Activated T-helper 1 cell treated with Interleukin-2 at 50 U/mL for 16 hours (primary cell): ENCODE data around the gene NEUROG1.
A peak's percentile ranks its signal among the peaks of the same experiment; 100 is the strongest.

Experiments used
- DNase-seq: peaks from one replicate; pipeline ENCODE4 v3.0.0-alpha.2; 2020; ENCODE audit warnings: low read depth

Gene NEUROG1, protein sequence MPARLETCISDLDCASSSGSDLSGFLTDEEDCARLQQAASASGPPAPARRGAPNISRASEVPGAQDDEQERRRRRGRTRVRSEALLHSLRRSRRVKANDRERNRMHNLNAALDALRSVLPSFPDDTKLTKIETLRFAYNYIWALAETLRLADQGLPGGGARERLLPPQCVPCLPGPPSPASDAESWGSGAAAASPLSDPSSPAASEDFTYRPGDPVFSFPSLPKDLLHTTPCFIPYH

DNA sequence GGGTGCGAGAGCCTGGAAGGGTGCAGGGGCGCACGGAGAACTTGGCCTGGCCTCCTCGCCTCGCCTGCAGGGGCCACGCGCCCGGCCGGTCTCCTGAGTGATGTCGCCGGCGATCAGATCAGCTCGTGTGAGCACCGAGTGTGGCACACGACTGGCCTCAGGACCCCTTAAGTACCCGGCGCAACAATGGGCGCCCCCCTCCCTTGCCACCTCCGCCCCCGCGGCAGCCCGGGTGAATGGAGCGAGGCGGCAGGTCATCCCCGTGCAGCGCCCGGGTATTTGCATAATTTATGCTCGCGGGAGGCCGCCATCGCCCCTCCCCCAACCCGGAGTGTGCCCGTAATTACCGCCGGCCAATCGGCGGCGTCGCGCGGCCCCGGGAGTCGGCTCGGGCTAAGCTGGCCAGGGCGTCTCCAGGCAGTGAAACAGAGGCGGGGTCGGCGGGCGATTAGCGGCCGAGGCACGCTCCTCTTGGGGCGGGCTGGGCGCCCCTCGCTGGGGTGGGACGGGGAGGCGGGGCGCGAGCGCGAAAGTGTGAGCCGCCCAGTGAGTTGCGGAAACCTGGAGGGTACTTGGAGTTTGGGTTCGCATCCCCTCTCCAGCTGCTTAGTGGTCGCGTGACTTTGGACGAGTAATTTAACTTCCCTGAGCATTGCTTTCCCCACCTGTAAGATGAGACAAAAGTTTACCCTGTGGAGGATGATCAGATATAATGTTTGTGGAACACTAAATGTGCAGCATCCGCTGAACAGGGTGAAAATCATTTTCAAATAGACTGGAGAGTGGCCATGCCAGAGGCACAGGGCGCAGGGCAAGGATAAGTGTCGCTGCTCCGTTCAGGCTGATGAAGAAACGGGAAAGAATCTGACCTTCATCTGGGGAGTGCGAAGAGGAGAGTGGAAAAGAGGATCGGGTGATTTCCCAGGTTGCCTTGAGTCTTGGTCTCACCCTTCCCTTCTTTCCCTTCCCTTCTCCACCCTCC lies at the start of gene NEUROG1:
Gene NEUROG1, minus strand, starts transcription at position 145 of the 982 bp plus-strand sequence. CDS start 274 bp downstream, outside the sequence.
- no peak for DNase-seq

GRCh38 chr5:135584918-135585317 lies 49.2 kb upstream of the NEUROG1 start:
- no peak for DNase-seq

DNA sequence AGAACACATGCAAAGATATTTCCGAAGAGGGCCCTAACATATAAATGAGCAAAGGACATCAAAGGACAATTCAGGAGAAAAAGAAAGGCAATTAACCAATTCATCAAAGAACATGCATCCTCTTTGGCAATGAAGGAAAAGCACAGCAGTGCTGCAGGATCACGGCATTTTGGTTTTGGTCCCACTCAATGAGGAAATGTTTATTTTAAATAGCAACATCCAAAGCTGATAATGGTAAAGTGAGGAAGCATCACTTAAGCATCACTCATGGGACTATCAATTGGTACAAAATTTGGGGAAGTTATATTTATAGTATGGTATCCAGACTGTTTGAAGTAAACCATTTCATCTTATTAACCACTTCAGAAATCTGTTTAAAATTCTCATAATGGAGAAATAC lies 48.5 kb upstream of the NEUROG1 start:
- no peak for DNase-seq

DNA sequence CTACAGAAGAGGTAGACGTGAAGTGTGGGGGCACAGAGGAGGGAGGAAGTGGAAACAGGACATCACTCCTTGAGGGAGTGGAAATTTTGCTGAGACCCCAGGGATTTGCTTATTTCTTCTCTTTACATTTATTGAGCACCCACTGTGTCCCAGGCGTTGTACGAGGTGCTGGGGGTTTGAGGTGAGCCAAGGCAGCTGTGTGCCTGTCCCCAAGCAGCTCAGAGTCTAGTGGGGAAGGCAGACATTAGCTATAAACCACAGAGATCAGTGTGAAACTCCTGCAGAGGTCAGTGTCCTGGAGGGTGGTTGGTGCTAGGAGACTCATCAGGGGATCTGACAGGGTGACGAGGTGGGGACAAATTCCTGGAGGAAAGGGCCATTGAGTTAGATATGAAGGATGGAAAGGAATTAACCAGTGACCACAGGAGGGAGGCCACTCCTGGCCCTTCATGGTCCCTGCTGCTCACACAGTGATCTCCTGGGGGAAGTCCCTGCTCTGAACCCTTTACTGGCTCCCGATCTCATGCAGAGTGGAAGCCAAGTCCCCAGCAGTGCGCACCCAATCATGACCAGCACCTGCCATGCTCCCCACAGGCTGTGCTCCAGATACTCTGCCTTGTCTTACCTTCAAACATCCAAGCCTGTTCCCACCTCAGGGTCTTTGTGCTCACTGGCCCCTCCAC lies 46.5 kb upstream of the NEUROG1 start:
- no peak for DNase-seq

DNA sequence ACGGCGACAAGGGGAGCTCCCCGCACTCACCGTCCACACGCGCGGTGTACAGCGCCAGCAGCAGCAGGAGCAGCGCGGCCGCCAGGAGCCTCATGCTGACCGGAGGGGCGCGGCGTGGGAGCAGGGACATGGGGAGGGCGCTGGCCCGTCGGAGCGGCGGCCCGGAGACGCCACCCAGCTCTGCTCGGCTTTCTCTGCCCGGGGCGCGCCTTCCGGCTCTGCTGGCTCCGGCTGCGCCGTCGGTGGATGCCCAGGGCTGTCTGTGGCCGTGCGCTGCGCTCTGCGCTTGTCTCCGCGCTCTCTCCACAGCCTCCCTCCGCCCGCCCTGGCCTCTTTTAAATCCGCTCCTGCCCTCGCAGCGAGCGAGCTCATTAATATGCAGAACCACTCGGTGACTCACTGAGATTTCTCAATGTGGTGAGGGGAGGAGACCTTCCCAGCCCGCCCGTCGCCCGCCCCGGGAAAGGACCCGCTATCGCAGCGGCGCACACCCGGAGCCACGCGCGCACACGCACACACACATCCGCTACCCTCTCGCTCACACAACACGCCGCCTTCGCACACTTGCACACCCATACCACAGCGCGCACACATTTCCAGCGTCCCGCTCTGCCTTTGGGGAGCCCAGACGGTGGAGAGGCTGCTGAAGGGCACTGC lies 43.0 kb upstream of the NEUROG1 start, which contains the start of gene CXCL14:
Gene CXCL14, minus strand, starts transcription at position 307 of the 657 bp plus-strand sequence. Its CDS starts 213 bp downstream, at position 94.
- no peak for DNase-seq

GRCh38 chr5:135578305-135578684 lies 42.5 kb upstream of the NEUROG1 start:
- no peak for DNase-seq

DNA sequence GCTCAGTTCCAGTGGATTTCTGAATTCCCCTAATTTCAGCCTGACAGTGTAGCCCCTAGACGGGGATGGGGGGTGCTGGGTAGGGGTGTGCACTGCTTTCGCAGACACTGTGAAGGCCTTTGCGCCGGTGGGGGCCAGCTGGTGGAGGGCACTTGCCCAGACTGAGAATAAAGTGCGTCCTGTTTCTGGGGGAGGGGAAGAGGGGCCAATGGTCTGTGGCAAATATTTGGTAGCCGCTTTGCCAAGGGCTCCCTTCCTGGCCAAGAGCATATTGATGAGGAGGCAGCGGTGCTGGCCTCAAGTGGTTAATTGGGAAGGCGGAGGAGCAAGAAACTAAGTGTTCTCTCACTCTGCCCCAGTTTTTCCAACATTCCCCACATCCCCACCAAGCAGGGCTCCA lies 41.7 kb upstream of the NEUROG1 start:
- no peak for DNase-seq

DNA sequence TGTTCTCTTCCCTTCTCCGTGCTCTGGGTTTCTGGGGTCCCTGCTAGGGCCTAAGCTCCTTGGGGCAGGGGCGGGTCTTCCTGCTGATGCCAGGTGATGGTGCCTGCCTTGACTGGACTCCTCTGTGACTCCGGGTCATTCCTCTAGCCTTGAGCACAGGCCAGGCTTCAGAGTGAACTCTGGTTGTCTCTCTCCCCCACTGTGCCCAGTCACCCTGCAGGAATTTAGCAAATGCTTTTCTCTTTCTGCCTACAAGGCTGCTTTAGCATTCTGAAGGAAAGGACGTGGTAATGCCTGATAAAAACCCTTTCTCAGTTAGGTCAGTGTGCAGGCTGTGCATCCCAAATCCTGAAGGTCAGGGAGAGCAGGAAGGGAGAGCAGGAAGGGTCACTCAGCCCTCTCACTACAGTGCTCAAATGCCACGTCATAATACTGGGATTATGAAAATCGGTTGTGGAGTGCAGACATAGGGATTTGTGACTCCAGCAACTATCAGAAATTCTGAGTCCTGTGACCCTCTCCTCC lies 40.4 kb upstream of the NEUROG1 start:
- DNase-seq: no peak

GRCh38 chr5:135574493-135574892 lies 38.7 kb upstream of the NEUROG1 start:
- no peak for DNase-seq

- DNase-seq: no peak
Observed at GRCh38 chr5:135571902-135572301, 36.1 kb upstream of the NEUROG1 start.

- DNase-seq: no peak
Observed at GRCh38 chr5:135571066-135571609, 35.4 kb upstream of the NEUROG1 start.

- no peak for DNase-seq
Observed at GRCh38 chr5:135570453-135570764, 34.6 kb upstream of the NEUROG1 start.

DNA sequence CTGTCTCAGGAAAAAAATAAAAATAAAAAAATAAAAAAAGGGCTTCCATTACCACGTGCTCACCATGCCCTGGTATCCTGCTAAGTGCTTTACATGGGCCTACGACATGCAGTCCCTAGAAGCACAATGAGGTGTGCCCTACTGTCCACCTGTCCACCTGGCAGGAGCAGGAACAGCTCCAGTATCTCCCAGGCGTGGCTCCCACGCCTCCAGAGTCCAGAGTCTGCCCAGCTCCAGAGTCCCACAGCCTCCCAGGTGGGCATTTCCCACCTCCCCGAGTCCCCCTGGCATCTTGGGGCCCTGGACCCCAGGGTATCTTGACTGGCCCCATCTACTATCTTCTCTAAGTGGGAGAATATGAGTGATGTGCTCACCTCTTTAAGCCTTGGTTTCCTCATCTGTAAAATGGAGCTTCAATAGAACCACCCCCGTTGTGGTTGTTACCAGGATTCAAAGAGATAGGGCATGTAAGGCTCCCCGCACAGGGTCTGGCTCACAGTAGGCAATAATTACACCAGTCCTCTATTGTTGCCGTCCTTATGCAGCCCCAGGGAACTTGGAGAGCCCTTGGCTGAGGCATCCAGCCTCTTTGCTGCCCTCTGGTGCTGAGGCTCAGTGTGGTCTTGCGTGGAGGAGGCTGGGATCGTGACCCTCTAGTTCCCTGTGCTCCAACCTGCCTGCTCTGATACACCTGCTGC lies 34.1 kb upstream of the NEUROG1 start:
- no peak for DNase-seq

DNA sequence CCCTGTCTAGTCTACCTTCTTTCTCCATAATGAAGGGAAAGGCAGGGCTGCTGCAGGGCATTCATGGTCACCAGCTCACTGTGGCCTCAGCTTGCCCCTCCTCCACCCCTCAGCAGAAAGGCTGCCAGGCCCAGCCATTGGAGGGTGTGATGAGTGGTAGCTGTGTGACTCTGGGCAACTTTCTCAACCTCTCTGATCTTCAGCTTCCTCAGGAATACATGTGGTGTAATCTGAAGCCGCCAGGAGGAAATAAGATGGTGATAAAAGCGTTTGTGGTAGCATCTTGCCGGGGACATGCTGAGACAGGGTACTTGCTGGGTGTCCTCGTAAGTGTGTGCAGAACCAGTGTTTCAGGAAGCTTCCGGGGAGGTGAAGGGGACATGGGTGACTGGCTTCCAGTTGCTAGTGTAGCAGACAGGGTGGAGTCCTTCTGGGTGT lies 33.2 kb upstream of the NEUROG1 start:
- no peak for DNase-seq

DNA sequence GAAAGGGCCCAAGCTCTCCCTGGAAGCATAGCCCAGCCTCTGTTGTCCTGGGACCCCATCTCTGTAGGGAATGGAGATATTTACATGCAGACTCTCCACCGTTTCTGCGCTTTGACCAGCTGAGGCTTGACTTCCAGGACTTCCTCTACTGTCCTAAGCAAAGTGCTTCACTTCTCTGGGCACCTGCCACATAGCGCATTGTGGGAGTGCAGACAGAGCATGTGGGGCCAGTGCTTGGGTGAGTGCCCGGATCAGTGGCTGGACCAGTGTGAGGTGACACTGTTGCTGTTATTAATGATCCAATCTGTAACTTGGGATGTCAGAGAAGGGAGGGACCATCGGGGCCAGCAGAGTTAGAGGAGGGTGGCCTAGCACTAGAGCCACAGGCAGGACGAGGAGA lies 32.5 kb upstream of the NEUROG1 start:
- DNase-seq: no peak

DNA sequence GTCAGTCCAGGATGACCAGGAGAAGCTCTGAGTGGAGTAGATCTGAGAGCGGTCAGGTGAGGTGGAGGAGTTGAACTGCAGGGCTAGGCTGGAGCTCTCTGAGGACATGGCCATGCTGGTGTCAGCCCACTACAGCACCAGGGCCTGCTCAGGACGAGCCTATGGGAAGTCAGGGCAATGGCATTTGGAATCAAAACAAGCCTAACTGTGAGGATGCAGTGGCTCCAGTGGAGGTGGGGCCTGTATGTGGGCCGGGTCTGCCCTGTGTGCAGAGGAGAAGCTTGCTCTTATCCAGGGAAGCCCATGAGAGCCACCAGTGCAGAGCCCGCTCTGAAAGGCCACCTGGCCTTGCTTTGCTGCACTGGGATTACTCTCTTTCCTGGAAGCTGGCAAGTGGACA lies 31.9 kb upstream of the NEUROG1 start:
- no peak for DNase-seq

DNA sequence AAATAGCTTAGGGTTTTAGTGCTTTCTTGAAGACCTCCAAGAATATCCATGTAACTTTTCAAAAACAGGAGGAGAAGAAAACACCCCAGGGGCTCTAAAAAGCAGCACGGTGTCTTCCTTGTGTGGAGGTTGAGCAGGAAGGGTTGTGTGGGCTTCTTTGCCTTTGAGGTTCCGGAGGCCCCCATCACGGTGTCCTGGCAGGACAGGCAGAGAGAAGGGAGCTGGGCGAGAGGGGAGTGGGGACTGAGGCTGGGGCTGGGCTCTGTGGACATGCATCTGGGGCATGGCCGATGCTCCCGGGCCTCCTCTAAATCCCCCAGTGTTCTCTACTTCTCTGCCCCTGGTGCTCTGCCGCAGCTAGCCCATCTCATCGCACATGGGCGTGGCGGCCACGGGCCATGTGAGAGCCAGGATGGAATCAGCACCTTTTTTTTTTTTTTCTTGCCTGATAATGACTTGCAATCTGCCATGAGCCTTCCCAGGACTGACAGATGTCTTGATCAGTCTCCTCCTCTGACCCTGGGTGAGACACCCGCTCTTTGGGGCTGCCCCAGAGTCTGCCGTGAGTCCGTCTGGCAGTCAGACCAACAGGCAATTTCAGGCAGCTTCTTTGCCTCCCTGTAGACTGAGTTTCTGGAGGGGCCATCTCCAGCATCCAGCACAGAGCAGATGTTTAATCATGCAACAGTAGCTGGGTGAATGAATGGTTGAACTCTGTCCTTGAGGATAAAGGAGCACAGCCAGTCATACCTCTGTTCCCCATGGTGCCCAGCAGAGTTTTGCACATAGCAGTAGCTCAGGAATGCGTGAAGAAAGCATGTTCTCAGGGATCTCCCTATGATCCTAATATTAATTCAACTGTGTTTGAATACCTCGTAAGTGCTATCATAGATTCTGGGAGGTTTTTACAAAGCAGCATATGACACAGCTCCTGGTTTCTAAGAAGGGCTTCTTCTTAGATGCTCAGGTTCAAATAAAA lies 30.9 kb upstream of the NEUROG1 start:
- no peak for DNase-seq

DNA sequence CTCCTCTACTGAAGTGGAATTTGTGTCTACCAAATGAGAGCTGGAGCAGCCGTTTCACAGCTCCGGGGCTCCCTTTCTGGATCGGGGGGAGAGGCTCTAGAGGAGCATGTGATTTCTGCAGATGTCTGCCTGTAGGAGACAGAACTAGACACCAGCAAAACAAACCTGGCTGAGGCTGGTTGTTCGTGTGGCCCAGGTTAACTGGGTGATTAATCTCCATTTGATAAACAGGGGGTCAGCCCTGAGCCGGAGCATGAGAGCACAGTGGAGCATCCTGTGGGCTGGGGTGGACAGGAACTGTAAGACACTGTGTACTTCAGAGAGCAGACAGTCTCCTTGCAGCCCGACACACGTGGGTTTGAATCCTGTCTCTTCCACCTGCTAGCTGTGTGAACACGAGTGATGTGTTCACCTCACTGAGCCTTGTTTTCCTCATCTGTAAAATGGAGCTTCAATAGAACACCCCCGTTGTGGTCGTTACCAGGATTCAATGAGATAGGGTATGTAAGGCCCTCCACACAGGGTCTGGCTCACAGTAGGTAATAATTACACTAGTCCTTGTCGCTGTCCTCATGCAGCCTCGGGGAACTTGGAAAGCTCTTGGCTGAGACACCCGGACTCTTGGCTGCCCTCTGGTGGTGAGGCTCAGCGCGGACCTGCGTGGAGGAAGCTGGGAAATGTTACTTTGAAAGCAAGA lies 30.1 kb upstream of the NEUROG1 start:
- peak; percentile 27 for DNase-seq

DNA sequence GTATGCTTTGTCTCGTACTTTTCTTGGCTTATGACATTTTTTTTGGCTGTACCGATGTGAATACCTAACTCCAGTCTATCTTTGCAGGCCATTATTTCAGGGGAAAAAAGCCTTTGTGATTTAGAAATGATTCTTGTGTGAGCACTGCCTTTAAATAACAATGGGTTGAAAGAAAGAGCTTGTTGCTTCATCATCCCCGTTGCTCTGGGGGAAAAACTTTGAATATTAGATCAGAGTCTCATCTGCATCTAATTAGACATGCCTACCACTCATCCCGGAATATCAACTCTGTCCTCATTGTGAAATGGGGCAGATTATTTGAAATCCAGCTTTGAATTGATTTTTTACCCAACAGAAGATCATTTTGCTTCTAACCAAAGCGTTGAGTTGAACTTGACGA lies 29.5 kb upstream of the NEUROG1 start:
- no peak for DNase-seq
